ENCODE data around the gene NACA2.
"Not testable (repeated sequence)": the region's sequence is repeated elsewhere in the genome, so short reads cannot be mapped to it uniquely, and the experiment has no call there.

The NACA2 gene

DNA sequence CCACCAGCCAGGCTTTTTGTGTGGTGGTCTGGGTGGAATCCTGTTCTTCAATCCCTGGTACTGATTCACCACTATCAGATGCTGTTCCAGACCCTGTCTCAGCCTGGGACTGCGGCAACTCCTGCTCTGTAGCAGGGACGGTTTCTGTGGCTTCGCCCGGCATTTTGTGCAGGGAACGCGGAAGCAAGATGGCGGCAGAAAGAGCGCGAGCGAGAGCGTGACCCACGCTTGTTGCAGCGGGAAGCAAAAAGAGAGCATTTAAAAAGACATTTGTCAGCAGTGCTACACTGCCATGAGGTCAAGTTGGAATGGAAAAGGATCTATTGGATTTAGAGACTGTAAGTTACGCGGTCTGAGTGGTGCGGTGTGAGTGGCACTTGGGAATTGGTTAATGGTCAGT is at the start of gene NACA2:
NACA2 (minus strand) TSS at position 202 of the 400 bp plus-strand sequence; CDS start at position 163, 39 bp downstream.
- no peak for DNase-seq (ENCODE audit: low spot score)

DNA sequence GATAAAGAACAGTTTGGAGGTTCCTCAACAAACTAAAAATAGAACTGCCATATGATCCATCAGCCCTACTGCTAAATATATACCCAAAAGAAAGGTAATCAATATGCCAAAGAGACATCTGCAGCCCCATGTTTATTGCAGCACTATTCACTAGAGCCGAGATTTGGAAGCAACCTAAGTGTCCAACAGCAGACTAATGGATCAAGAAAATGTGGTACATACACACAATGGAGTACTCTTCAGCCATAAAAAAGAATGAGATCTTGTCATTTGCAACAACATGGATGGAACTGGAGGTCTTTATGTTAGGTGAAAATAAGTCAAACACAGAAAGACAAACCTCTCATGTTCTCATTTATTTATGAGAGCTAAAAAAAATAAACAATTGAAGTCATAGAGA is 48.8 kb upstream of the NACA2 start:
- DNase-seq (ENCODE audit: low spot score), result no peak

DNA sequence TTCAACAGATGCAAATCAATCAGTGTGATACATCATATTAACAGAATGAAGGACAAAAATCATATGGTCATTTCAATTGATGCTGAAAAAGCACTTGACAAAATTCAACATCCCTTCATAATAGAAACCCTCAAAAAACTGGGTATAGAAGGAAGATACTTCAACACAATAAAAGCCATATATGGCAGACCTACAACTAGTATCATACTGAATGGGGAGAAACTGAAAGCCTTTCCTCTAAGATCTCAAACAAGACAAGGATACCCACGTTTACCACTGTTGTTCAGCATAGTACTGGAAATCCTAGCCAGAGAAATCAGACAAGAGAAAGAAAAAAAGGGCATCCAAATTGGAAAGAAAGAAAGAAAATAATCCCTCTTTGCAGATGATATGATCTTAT is 47.1 kb upstream of the NACA2 start:
- no peak for DNase-seq (ENCODE audit: low spot score)

DNA sequence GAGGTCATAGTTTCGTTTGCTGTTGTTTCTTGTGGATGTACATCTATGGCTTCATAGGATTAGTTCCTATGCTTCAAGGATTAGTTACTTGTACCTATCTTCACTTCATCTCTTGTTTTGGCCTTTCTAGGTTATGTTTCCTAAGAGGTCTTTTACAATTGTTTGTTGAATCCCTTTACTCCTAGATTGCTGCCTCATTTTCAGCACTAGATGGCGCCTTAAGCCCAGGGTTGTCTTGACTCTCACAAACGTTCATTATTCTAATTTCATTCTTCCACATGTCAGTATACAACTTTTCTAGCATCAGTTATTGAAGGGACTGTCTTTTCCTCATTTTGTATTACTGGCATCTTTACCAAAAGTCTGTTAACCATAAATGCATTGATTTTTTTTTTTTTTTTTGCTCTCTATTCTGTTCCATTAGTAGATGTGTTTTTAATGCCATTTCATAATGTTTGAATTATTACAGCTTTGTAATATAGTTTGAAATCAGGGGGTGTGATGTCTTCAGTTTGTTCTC is 45.0 kb upstream of the NACA2 start:
- DNase-seq (ENCODE audit: low spot score), result peak; percentile 67

DNA sequence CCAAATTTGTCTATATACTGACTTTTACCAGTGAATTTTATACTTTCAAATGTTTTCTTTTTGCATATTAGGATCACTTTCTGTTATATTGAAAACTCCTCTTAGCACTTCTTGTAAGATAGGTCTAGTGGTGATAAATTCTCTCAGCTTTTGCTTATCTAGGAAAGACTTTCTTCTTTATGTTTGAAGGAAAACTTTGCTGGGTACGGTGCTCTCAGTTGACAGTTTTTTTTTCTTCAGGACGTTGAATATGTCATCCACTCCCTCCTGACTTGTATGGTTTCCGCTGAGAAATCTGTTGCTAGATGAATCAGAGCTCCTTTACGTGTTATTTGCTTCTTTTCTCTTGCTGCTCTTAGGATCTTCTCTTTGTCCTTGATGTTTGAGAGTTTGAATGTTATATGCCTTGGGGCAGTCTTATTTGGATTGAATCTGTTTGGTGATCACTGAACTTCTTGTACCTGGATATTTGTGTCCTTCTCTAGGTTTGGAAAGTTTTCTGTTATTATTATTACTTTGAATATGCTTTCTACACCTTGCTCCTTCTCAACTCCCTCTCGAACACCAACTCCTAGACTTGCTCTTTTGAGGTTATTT is 44.0 kb upstream of the NACA2 start:
- DNase-seq (ENCODE audit: low spot score), result no peak

DNA sequence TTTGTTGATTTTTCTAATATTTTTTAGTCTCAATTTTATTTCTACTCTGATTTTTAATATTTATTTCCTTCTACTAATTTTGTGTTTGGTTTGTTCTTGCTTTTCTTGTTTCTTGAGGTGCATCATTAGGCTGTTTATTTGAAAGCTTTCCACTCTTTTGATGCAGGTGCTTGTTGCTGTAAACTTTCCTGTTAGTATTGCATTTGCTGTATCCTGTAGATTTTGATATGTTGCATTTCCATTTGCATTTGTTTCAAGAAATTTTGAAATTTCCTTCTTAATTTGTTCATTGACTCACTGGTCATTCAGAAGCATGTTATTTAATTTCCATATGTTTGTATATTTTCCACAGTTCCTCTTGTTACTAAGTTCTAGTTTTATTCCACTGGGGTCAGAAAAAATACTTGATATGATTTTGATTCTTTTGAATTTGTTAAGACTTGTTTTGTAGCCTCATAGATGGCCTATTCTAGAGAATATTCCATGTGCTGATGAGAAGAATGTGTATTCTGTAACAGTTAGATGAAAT is 43.1 kb upstream of the NACA2 start:
- no peak for DNase-seq (ENCODE audit: low spot score)

DNA sequence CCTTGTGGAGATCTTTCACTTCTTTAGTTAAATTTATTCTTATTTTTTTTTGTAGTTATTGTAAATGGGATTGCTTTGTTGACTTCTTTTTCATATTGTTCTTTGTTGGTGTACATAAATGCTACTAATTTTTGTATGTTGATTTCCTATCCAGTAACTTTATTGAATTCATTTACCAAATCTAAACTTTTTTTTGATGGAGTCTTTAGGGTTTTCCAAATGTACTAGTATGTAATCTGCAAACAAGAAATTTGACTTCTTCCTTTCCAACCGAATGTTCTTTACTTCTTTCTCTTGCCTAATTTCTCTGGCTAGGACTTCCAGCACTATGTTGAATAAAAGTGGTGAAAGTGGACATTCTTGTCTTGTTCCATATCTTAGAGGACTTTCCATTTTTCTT is 41.8 kb upstream of the NACA2 start:
- no peak for DNase-seq (ENCODE audit: low spot score)

DNA sequence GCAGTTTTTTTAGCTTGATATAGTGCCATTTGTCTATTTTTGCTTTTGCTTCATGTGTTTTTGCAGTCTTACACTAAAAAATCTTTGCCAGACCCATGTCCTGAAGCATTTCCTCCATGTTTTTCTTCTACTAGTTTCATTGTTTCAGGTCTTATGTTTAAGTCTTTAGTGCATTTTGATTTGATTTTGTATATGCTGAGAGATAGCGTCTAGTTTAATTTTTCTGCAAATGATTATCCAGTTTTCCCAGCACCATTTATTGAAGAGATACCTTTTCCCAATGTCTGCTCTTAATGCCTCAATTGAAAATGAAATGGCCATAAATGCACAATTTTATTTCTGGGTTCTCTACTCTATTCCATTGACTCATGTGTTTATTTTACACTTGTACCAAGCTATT is 40.8 kb upstream of the NACA2 start:
- DNase-seq (ENCODE audit: low spot score), result no peak

DNA sequence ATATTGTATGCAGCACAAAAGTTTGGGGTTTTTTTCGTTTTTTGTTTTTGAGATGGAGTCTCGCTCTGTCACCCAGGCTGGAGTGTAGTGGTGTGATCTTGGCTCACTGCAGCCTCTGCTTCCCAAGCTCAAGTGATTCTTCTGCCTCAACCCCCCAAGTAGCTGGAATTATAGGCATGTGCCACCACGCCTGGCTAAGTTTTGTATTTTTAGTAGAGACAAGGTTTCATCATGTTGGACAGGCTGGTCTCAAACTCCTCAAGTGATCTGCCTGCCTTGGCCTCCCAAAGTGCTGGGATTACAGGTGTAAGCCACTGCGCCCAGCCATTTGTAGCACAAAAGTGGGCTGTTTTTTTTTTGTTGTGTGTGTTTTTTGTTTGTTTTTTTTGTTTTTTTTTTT is 37.1 kb upstream of the NACA2 start:
- not testable (repeated sequence) for DNase-seq (ENCODE audit: low spot score)

DNA sequence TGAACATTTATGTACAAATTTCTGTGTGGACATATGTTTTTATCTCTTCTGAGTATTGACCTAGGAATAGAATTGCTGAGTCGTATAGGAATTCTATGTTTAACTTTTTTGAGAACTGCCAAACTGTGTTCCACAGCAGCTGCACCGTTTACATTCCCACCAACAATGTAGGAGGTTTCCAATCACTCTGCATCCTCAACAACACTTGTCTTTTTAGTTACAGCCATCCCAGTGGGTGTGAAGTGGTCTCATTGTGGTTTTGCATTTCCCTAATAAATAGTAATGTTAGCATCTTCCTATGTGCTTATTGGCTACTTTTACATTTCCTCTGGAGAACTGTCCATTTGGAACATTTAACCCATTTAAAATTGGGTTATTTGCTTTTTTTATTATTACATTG is 36.6 kb upstream of the NACA2 start:
- DNase-seq (ENCODE audit: low spot score), result no peak

DNA sequence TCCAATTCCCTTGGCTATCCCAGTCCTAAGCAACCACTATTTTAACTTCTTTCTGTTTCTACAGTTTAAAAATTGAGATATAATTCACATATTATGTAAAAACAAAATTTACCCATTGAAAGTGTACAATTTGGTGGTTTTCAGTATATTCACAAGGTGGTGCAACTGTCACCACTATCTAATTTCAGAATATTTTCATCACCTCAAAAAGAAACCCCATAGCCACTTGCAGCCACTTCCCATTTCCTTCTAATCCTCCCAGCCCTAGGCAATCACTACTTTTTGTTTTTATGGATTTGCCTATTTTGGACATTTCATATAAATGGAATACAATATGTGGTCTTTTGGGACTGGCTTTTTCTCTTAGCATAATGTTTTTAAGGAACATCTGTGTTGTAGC is 36.1 kb upstream of the NACA2 start:
- DNase-seq (ENCODE audit: low spot score), result no peak

DNA sequence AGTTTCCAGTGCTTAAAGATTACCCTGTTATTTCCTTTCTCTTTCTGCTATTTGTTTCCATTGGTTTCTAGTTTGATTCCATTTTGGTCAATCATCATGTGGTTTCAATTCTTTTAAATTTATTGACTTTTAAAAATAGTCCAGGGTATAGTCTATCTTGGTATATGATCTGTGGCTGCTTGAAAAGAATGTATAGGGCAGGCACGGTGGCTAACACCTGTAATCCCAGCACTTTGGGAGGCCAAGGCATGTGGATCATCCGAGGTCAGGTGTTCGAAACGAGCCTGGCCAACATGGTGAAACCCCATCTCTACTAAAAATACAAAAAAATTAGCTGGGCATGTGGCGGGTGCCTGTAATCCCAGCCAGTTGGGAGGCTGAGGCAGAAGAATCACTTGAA is 34.5 kb upstream of the NACA2 start:
- no peak for DNase-seq (ENCODE audit: low spot score)

DNA sequence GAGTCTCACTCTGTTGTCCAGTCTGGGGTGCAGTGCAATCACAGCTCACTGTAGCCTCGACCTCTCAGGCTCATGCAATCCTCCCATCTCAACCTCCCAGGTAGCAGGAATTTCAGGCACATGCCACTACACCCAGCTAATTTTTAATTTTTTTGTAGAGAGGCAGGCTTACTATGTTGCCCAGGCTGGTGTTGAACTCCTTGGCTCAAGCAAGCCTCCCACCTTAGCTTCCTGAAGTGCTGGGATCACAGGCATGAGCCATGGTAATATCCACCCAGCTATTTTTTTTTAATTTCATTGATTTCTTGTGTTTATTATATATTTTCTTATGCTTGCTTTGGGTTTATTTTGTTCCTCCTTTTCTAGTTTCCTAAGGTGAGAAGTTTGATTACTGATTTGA is 33.9 kb upstream of the NACA2 start:
- no peak for DNase-seq (ENCODE audit: low spot score)

DNA sequence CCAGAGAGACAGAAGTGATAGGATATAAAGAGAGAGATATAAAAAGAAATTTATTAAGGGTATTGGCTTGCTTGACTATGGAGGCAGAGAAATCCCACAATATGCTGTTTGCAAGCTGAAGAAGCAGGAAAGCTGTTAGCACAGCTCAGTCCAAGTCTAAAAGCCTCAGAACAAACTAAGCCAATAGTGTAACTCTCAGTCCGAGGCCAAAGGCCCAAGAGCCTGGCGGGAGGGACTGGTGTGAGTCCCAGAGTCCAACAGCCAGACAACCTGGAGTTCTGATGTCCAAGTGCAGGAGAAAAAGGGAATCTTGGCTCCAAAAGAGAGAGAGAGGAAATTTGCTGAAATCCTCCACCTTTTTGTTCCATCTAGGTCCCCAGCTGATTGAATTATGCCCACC is 30.3 kb upstream of the NACA2 start:
- no peak for DNase-seq (ENCODE audit: low spot score)

DNA sequence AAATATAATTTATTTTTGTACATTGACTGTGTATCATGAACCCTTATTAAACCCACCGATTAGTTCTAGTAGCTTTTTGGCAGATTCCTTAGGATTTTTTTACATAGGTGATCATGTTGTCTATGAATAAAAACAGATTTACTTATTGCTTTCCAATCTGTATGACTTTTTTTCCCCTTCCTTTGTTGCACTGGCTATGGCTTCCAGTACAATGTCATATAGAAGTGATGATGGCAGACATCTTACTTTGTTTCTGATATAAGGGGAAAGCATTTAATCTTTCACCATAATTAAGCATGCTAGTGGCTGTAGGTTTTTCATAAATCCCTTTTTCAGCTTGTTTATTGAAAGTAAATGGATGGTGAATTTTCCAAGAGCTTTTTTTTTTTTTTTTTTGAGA is 28.9 kb upstream of the NACA2 start:
- DNase-seq (ENCODE audit: low spot score), result no peak

DNA sequence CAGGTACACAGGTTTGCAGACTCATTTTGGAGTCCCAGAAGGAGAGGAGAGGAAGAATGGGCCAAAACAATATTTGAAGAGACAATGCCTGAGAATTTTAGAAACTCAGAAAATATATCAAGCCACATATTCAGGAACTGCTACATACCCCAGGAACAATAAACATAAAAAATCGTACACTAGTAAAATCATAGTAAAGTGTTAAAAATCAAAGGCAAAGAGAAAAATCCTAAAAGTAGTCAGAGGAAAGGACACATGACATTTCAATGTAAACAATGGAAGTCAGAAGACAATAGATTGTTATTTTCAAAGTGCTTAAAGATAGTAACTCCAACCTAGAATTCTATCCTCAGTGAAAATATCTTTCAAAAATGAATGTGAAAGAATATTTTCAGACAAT is 28.5 kb upstream of the NACA2 start:
- DNase-seq (ENCODE audit: low spot score), result peak; percentile 27

DNA sequence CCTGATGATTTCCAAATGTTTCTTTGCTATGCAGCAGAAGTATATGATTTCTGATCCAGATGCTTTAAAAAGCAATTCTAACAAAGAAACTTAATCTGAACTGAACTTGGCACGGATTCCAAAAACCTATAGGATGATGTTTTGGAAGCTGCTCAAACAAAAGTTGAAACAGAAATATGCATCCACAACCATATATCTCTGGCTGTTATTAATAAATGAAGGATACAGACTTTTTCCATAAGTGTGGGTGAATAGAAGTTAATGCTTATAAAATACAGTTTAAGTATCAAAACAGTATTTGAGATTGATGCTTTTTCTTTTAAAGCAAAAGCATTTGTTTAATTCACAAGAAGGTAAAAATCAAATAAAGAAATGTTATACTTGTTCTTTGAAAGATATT is 27.9 kb upstream of the NACA2 start:
- no peak for DNase-seq (ENCODE audit: low spot score)

DNA sequence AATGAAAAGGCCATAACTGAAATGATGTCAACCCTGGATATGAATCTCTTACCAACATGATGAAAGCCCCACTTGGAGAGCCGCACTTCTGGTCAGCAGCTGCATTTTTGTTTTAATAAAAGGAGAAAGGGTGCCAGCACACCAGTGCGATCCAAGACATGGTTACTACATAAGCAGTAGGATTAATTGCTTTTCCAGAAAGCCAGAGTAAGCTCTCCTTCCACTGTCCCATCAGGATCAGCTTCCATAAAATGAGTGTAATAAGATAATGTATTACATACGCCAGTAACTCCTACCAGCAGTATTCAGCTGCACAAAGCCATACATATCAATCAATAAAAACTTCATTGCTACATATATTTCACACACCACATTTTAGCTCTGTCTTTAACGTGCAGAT is 26.3 kb upstream of the NACA2 start:
- DNase-seq (ENCODE audit: low spot score), result no peak

DNA sequence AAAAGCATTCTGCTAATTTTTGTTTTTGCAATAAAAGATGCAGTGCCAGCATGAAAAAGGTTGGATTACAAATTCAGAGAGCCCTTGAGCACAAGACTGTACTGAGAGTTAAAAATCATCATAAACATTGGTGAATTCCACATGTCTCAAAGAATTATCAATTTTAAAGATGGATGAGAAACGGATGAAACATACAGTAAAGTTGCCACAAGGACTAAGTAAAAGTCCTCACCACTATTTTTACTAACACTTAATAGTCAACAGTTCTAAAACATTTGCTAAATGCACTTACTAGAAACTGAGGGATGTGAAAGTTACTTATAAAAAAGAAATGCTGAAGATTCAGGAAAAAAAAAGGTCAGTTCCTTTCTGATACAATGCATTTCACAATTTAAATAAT is 25.8 kb upstream of the NACA2 start:
- DNase-seq (ENCODE audit: low spot score), result no peak

DNA sequence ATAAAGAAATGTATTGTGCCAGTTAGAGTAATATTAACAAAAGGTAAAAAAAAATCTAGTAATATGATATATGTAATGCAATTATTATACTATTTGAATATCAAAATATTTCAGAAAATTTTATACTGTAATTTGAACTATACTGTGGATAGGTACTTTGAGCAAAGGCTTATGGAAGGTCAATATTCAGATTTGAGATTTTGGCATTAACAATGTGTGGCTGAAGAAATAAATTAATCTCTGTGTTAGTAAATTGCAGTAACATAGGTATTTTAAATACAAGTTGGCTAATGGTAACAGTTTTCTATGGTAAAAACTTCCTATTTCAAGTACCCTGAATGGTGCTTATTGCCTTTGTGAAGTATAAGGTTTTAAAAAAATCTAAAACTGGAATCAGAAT is 23.2 kb upstream of the NACA2 start:
- DNase-seq (ENCODE audit: low spot score), result no peak

DNA sequence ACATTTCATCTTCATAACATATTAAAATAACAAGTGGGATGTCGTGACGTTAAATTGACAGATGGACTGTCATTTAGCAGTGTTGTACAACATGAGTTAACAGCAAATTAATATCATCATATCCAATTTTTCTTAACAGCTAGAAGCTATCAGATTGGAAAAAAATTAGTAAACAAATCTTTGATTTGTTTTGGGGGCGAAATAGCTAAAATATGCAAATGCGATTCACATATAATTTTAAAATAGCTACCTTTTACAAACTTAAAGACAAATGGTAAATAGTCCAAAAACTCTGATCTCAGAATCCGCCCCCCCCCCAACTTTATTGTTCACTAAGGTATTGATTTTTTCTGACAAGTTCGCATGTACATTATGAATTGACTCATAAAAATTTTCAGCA is 20.3 kb upstream of the NACA2 start:
- DNase-seq (ENCODE audit: low spot score), result no peak

DNA sequence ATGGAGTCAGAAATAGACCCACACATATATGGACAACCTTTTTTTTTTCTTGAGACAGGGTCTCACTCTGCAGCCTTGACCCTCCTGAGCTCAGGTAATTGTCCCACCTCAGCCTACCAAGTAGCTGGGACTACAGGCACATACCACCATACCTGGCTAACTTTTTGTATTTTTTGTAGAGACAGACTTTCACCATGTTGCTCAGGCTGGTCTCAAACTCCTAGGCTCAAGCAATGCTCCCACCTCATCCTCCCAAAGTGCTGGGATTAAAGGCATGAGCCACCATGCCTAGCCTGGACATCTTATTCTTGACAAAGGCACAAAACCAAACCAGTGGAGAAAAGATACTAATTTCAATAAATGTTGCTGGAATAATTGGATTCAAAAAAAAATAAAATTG is 14.7 kb upstream of the NACA2 start:
- no peak for DNase-seq (ENCODE audit: low spot score)

DNA sequence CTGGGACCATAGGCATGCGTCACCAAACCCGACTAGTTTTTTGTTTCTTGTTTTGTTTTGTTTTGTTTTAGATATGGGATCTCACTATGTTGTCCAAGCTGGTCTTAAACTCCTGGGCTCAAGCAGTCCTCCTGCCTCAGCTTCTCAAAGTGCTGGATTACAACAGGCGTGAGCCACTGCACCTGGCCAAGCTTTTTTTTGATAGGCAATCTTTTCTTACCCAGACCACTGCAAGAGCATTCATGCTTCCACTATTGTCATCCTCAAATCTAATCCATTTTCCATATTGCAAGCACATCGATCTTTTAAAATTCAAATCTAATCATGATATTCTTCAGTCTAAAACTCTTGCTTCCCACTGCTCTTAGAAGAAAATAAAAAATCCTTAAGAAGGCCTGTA is 10.3 kb upstream of the NACA2 start:
- no peak for DNase-seq (ENCODE audit: low spot score)

DNA sequence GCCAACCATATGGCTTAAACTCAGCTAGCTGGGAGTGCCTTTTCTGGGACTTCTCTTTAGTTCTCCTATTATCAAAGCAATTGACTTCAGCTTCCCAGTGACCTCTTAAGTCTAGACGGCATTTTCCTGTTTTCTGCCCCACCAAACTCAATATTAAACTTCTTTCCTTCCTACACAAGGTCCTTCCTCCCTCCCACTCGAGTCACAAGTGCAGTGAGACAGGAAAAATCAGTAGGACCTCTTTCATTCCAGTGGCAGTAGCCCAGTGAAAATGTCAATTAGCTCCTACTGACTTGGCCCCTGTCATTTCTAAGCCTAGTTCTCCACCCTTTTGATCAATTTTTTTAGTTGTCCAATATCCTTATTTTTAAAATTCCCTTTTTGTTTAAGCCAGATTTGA is 9.6 kb upstream of the NACA2 start:
- DNase-seq (ENCODE audit: low spot score), result no peak

Measured in RKO (cell line).